SK-N-SH (cell line): Measurements from ENCODE around the gene EPHX1.

Experiments used
- CTCF ChIP-seq: fragments of 200-600 bp; sonication (generic); IDR thresholded peaks from 2 replicates; pipeline ENCODE4 v1.6.1; 2017; ENCODE audit warnings: antibody characterized with exemption, mild to moderate bottlenecking, moderate library complexity
- EZH2phosphoT487 ChIP-seq: fragments of 200-600 bp; sonication (generic); IDR thresholded peaks from 2 replicates; pipeline ENCODE4 v1.6.1; 2017; ENCODE audit warnings: low read depth, mixed run types, mild to moderate bottlenecking, antibody characterized with exemption, moderate library complexity, borderline replicate concordance
- FOXJ3 ChIP-seq: sonication (generic); formaldehyde crosslinking; IDR thresholded peaks from 2 replicates; pipeline ENCODE4 v1.5.1; 2020; ENCODE audit warnings: mild to moderate bottlenecking, missing genetic modification reagents
- GABPA ChIP-seq: IDR thresholded peaks from 2 replicates; pipeline ENCODE4 v1.4.0; 2012; ENCODE audit warnings: low read depth, mild to moderate bottlenecking
- IRF3 ChIP-seq: fragments of 150-350 bp; IDR thresholded peaks from 2 replicates; pipeline ENCODE4 v1.6.1; 2016; ENCODE audit warnings: mild to moderate bottlenecking, low read depth, low read length
- POLR2AphosphoS5 ChIP-seq: IDR thresholded peaks from 2 replicates; pipeline ENCODE4 v1.6.1; 2012; ENCODE audit warnings: low read depth, low read length
- REST ChIP-seq: IDR thresholded peaks from 2 replicates; pipeline ENCODE4 v1.6.1; 2012; ENCODE audit warnings: mild to moderate bottlenecking, low read depth, low read length, moderate library complexity
- SIN3A ChIP-seq: IDR thresholded peaks from 2 replicates; pipeline ENCODE4 v1.6.1; 2012; ENCODE audit warnings: low read depth, mild to moderate bottlenecking, low read length, moderate library complexity, borderline replicate concordance
- TAF1 ChIP-seq: IDR thresholded peaks from 2 replicates; pipeline ENCODE4 v1.6.1; 2012; ENCODE audit warnings: low read depth, mild to moderate bottlenecking, low read length, moderate library complexity, borderline replicate concordance
- TCF12 ChIP-seq: IDR thresholded peaks from 2 replicates; pipeline ENCODE4 v1.4.0; 2012
- YY1 ChIP-seq: IDR thresholded peaks from 2 replicates; pipeline ENCODE4 v1.4.0; 2012; ENCODE audit warnings: low read depth, mild to moderate bottlenecking
- TF ChIP-seq, protein P1 (sequence below): IDR thresholded peaks from 2 replicates; pipeline ENCODE4 v1.4.0; 2012; ENCODE audit warnings: low read depth

DNA sequence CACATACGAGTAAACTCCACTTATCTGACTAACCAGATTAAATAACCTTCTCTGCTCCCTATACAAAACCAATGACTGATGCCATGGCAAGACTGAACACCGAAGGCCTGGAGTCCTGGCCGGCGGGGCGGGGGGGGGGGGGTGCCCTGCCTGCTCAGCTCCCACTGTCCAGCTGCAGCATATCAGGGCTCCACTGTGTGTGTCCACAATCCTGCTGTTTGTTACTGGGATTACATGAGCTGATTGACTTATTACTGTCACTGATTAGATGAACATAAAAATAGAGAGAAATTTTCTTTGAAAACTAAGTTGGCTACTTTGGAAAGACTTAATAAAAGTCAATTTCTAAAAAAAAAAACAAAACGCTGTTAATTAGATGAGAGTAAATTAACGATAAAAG lies 47.3 kb downstream of the EPHX1 start:
- TF ChIP-seq TAF1 (no peak), EZH2phosphoT487 (no peak), CTCF (no peak), YY1 (no peak), IRF3 (no peak), GABPA (no peak), FOXJ3 (no peak), REST (no peak), POLR2AphosphoS5 (no peak), SIN3A (no peak), TCF12 (no peak)
- TF ChIP-seq, protein P1, sequence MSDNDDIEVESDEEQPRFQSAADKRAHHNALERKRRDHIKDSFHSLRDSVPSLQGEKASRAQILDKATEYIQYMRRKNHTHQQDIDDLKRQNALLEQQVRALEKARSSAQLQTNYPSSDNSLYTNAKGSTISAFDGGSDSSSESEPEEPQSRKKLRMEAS: no peak
